Endothelial cell of umbilical vein (primary cell): ENCODE results near the gene TECPR2. TPM values are rescaled to one million over a fixed set of nuclear protein-coding genes. Genes with fewer than 3 reads are reported as not detected.

Experiments used
- BruUV-seq: library from RNA; stranded (reverse); fragments of 400-500 nt; replicated peaks from 2 replicates; lab custom pipeline; 2021; lab: Mats Ljungman, UMichigan
- CTCF ChIA-PET: fragments of 300-600, 350-600 bp; sonication (Branson Sonifier 250); formaldehyde crosslinking; loops from one replicate; lab custom pipeline; 2021; ENCODE audit warnings: antibody characterized with exemption, inconsistent platforms; lab: Charles Lee
- POLR2A ChIA-PET: fragments of 300-600, 350-600 bp; sonication (Branson Sonifier 250); formaldehyde crosslinking; loops from one replicate; lab custom pipeline; 2021; ENCODE audit warnings: antibody characterized with exemption, inconsistent platforms; lab: Charles Lee
- DNase-seq: peaks from one replicate; pipeline ENCODE4 v3.0.0-alpha.2; 2011; ENCODE audit warnings: low read depth, low spot score
- FAIRE-seq: peaks from 2 replicates; lab custom pipeline; 2011; peaks lifted over from hg19 to GRCh38; lab: Jason Lieb, UNC
- H2AFZ ChIP-seq: 2 replicates; pipeline ENCODE4 v1.6.0; 2012; ENCODE audit warnings: low read depth, low read length, control low read depth, inconsistent platforms
- H3K27ac ChIP-seq: 2 replicates; pipeline ENCODE4 v1.5.1; 2011; ENCODE audit warnings: low read depth, mild to moderate bottlenecking, control low read depth, low read length, moderate library complexity; ENCODE audit not compliant: insufficient read depth
- H3K27me3 ChIP-seq, 2 experiments: 2 replicates each; pipeline versions ENCODE4 v1.6.0 to v1.6.1; 2011; ENCODE audit warnings: low read length in 2 of 2, mixed read lengths in 1 of 2; ENCODE audit not compliant: control insufficient read depth in 2 of 2, insufficient read depth in 2 of 2
- H3K36me3 ChIP-seq, 2 experiments: 2 replicates in 1 of 2; 3 replicates in 1 of 2; pipeline ENCODE4 v1.5.1; 2011; ENCODE audit warnings: low read length in 2 of 2, mild to moderate bottlenecking in 1 of 2, moderate library complexity in 1 of 2; ENCODE audit not compliant: control insufficient read depth in 2 of 2, insufficient read depth in 2 of 2; ENCODE audit errors: extremely low read depth in 1 of 2
- H3K4me1 ChIP-seq: 3 replicates; pipeline ENCODE4 v1.5.1; 2011; ENCODE audit warnings: mild to moderate bottlenecking, low read length; ENCODE audit not compliant: control insufficient read depth, insufficient read depth; ENCODE audit errors: extremely low read depth
- H3K4me2 ChIP-seq: 2 replicates; pipeline ENCODE4 v1.6.1; 2011; ENCODE audit warnings: low read length, control low read depth, mixed read lengths; ENCODE audit not compliant: insufficient read depth
- H3K4me3 ChIP-seq, 3 experiments: fragments of 200-600 bp in 1 of 3; sonication (generic), shearing (Covaris generic) in 1 of 3; replicated peaks in 1 of 3; 2 replicates each; pipeline ENCODE4 v1.5.1; 2011 to 2016; ENCODE audit warnings: control low read depth in 3 of 3, low read length in 3 of 3, mild to moderate bottlenecking in 2 of 3, inconsistent platforms in 1 of 3, low read depth in 1 of 3, moderate library complexity in 1 of 3; ENCODE audit not compliant: insufficient read depth in 1 of 3
- H3K79me2 ChIP-seq: 2 replicates; pipeline ENCODE4 v1.6.0; 2012; ENCODE audit warnings: low read length, inconsistent platforms; ENCODE audit not compliant: control insufficient read depth, insufficient read depth
- H3K9ac ChIP-seq: replicated peaks from 2 replicates; pipeline ENCODE3; 2011; ENCODE audit warnings: low read length, control low read depth; ENCODE audit not compliant: insufficient read depth; ENCODE audit errors: extremely low read depth
- H3K9me1 ChIP-seq: replicated peaks from 3 replicates; pipeline ENCODE4 v1.6.0; 2011; ENCODE audit warnings: mild to moderate bottlenecking, low read length; ENCODE audit not compliant: control insufficient read depth, insufficient read depth; ENCODE audit errors: extremely low read depth
- H3K9me3 ChIP-seq: replicated peaks from 2 replicates; pipeline ENCODE4 v1.5.1; 2012; ENCODE audit warnings: low read length, inconsistent platforms; ENCODE audit not compliant: control insufficient read depth, insufficient read depth
- H4K20me1 ChIP-seq: replicated peaks from 2 replicates; pipeline ENCODE3; 2011; ENCODE audit warnings: mild to moderate bottlenecking, low read length; ENCODE audit not compliant: control insufficient read depth, insufficient read depth; ENCODE audit errors: extremely low read depth
- CTCF ChIP-seq, 2 donors: IDR thresholded peaks; 1 replicate in 1 of 2; 2 replicates in 1 of 2; pipeline ENCODE4 v1.5.1; 2011; ENCODE audit warnings: low read length in 2 of 2, mild to moderate bottlenecking in 2 of 2, moderate library complexity in 2 of 2, control low read depth in 1 of 2, inconsistent platforms in 1 of 2, low read depth in 1 of 2; ENCODE audit not compliant: insufficient read depth in 1 of 2; ENCODE audit errors: extremely low read depth in 1 of 2
- EZH2 ChIP-seq: IDR thresholded peaks from 2 replicates; pipeline ENCODE4 v1.6.1; 2012; ENCODE audit warnings: borderline replicate concordance, low read depth, mild to moderate bottlenecking, moderate library complexity, low read length, inconsistent platforms; ENCODE audit not compliant: severe bottlenecking
- FOS ChIP-seq: IDR thresholded peaks from 2 replicates; pipeline ENCODE4 v1.6.1; 2011; ENCODE audit warnings: mild to moderate bottlenecking, low read length, moderate library complexity, borderline replicate concordance; ENCODE audit not compliant: insufficient read depth
- GATA2 ChIP-seq: IDR thresholded peaks from 2 replicates; pipeline ENCODE4 v1.7.0; 2011; ENCODE audit warnings: low read depth, mild to moderate bottlenecking, moderate library complexity, mixed read lengths, low read length; ENCODE audit not compliant: insufficient read length, insufficient read depth
- JUN ChIP-seq: IDR thresholded peaks from 2 replicates; pipeline ENCODE4 v1.6.1; 2011; ENCODE audit warnings: borderline replicate concordance, low read depth; ENCODE audit not compliant: insufficient read length, insufficient read depth
- MAX ChIP-seq: IDR thresholded peaks from 2 replicates; pipeline ENCODE4 v1.6.1; 2011; ENCODE audit not compliant: insufficient read depth, insufficient read length
- MYC ChIP-seq: IDR thresholded peaks from one replicate; pipeline ENCODE4 v1.6.1; 2011; ENCODE audit warnings: mild to moderate bottlenecking, low read depth, low read length
- POLR2A ChIP-seq: IDR thresholded peaks from 2 replicates; pipeline ENCODE4 v1.6.1; 2012; ENCODE audit warnings: low read depth, mild to moderate bottlenecking, control low read depth, low read length
- POLR2AphosphoS5 ChIP-seq: IDR thresholded peaks from 2 replicates; pipeline ENCODE4 v1.6.1; 2012; ENCODE audit warnings: low read depth, mild to moderate bottlenecking, control low read depth, low read length, moderate library complexity; ENCODE audit not compliant: insufficient read depth
- dilution Hi-C: fragments of 300-500 bp; cut with MboI; formaldehyde crosslinking; loops from one replicate; pipeline ENCODE4 v1.15.0; 2019; ENCODE audit warnings: low sequenced_read_pairs; ENCODE audit not compliant: extremely low pct_ligation_motif_present
- intact Hi-C: fragments of 100-400 bp; cut with micrococcal nuclease; formaldehyde crosslinking; loops from one replicate; pipeline ENCODE4 v1.10.0; 2022
- polyA plus RNA-seq, 4 experiments: library from polyadenylated mRNA; depleted of rRNA in 3 of 4; stranded (reverse) in 3 of 4; unstranded in 1 of 4; fragments of >200 nt; gene quantifications; 2 replicates each; pipeline versions ENCODE4 v1.2.1 to v1.2.3, GENCODE V29; 2011 to 2012; ENCODE audit warnings: missing spikeins in 1 of 4
- total RNA-seq: library from RNA; stranded (reverse); gene quantifications from 2 replicates; pipeline ENCODE4 v1.2.3, GENCODE V29; 2021

Gene TECPR2
- total and polyA plus RNA-seq, 2 donors (not counting 3 experiments of a cell fraction or from before 2014, with no cell fraction given) = 8.9 to 21.5 TPM

- TF ChIP-seq MYC (no peak), POLR2A (no peak), FOS (no peak), GATA2 (no peak), CTCF (IDR thresholded peaks at IDR 0.05; ENCODE audit: extremely low read depth in 1 of 2, insufficient read depth in 1 of 2, low read depth in 1 of 2, low read length in 2 of 2) (no peak), JUN (no peak), POLR2AphosphoS5 (no peak), EZH2 (no peak), MAX (no peak)
- no TSS peak for BruUV-seq
- H3K9ac ChIP-seq = no peak overlapping the region
- DNase-seq (no peak), FAIRE-seq (no peak)
- H3K9me3 ChIP-seq = no peaks in the 10 kb centered on the region
- H3K79me2 ChIP-seq = no peaks in the 10 kb centered on the region
- no peak overlapping the region for H3K27ac ChIP-seq
- no peak overlapping the region for H3K4me3 ChIP-seq
- H3K27me3 ChIP-seq = no peaks in the 10 kb centered on the region
- H3K36me3 ChIP-seq = peaks cover 2 to 5% of the 10 kb centered on the region in 2 experiments
- H3K9me1 ChIP-seq = no peaks in the 10 kb centered on the region
- H3K4me2 ChIP-seq = no peak overlapping the region
- CTCF ChIA-PET = no interaction called here
- intact Hi-C loops = no loop called here
- POLR2A ChIA-PET = interaction anchor here (0.6 kb wide), 1 partner anchor 26 kb away, joined by 3 read pairs; no protein-coding TSS in a partner anchor
- no peaks in the 10 kb centered on the region for H3K4me1 ChIP-seq
- H2AFZ ChIP-seq = no peak overlapping the region
- dilution Hi-C loops = no loop called here
- no peaks in the 10 kb centered on the region for H4K20me1 ChIP-seq
These were observed 15.0 kb downstream of the TECPR2 start for GRCh38 chr14:102377696-102378095.
